ENCODE results near the gene CFB.

DNA sequence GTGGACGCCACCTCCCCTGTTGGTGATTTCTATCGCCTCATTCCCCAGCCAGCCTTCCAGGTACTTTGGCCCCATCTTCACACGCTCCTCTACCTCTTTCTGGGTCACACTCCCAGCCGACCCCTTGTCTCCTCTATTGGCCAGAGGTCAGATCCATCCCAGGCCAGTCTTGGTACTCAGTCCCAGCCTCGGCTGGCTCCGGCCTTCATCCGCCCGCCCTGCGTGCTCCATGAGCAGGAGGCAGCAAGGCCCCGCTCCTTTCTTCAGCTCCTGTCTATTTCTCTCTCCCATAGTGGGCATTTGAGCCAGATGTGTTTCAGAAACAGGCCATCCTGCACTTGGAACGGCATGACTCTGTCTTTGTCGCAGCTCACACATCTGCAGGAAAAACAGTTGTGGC is 15.7 kb downstream of the CFB start:
- no peak for TF ChIP-seq POLR2AphosphoS5 (IDR thresholded peaks at IDR 0.05)
- TF ChIP-seq CTCF (IDR thresholded peaks at IDR 0.05) = no peak
- no peak for TF ChIP-seq POLR2A (IDR thresholded peaks at IDR 0.05)
